ENCODE measurements around the gene DTHD1.

DNA sequence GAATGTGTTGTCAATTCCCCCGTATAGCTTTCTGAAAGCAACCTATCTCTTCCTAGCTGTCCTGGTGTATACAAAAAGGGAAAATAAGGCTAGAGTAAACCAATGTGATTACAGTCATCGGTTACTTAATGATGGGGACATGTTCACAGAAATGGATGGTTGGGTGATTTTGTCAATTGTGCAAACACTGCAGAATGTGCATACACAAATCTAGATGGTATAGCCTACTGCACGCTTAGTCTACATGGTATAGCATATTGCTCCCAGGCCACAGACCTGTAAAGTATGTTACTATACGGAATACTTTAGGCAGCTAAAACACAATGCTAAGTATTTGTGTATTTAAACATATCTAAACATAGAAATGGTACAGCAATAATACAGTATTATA lies 5.1 kb downstream of the DTHD1 start:
- TF ChIP-seq SIN3A (IDR thresholded peaks at IDR 0.05; ENCODE audit: borderline replicate concordance, insufficient read depth, low read length), result no peak
- TF ChIP-seq POLR2AphosphoS5 (IDR thresholded peaks at IDR 0.05; ENCODE audit: low read depth, low read length), result no peak

Data from PFSK-1 (cell line).